H1 (cell line): ENCODE data around the gene GMPPA. TPM values are rescaled to one million over a fixed set of nuclear protein-coding genes. Genes with fewer than 3 reads are reported as not detected.

Experiments
- CTCF ChIA-PET: fragments of 300-600 bp; sonication (Branson Sonifier 250); formaldehyde crosslinking; loops from one replicate; lab custom pipeline; 2021; ENCODE audit not compliant: partially characterized antibody; lab: Charles Lee
- POLR2A ChIA-PET: fragments of 300-600 bp; sonication (Branson Sonifier 250); formaldehyde crosslinking; loops from one replicate; lab custom pipeline; 2021; ENCODE audit warnings: inconsistent platforms; ENCODE audit not compliant: partially characterized antibody; lab: Charles Lee
- DNase-seq, 2 experiments: peaks; one replicate each; pipeline versions ENCODE4 v3.0.0 to v3.0.0-alpha.2; 2010 to 2022; ENCODE audit warnings: low spot score in 2 of 2, low read depth in 1 of 2, mixed read lengths in 1 of 2
- FAIRE-seq: peaks from 2 replicates; lab custom pipeline; 2011; peaks lifted over from hg19 to GRCh38; lab: Jason Lieb, UNC
- H2AFZ ChIP-seq: 2 replicates; pipeline ENCODE4 v1.8.1; 2012; ENCODE audit warnings: low read length, inconsistent platforms
- H2AK5ac ChIP-seq: 2 replicates; pipeline ENCODE4 v1.6.1; 2013; ENCODE audit warnings: low read depth, low read length
- H2BK120ac ChIP-seq: replicated peaks from 2 replicates; pipeline ENCODE3; 2013; ENCODE audit warnings: low read depth, low read length, inconsistent platforms
- H2BK12ac ChIP-seq: 2 replicates; pipeline ENCODE4 v1.6.1; 2013; ENCODE audit warnings: low read depth, low read length
- H2BK15ac ChIP-seq: 2 replicates; pipeline ENCODE4 v1.6.1; 2013; ENCODE audit warnings: low read length
- H2BK20ac ChIP-seq: 2 replicates; pipeline ENCODE4 v1.6.1; 2013; ENCODE audit warnings: low read length
- H2BK5ac ChIP-seq: 2 replicates; pipeline ENCODE4 v1.6.1; 2013; ENCODE audit warnings: low read depth, low read length
- H3K14ac ChIP-seq: 2 replicates; pipeline ENCODE4 v1.6.1; 2013; ENCODE audit warnings: inconsistent platforms; ENCODE audit not compliant: insufficient read length
- H3K18ac ChIP-seq: 2 replicates; pipeline ENCODE4 v1.6.1; 2013; ENCODE audit warnings: low read length; ENCODE audit errors: extremely low read depth
- H3K23ac ChIP-seq: 2 replicates; pipeline ENCODE4 v1.6.1; 2013; ENCODE audit warnings: inconsistent platforms; ENCODE audit not compliant: insufficient read length
- H3K23me2 ChIP-seq: 2 replicates; pipeline ENCODE4 v1.6.1; 2013; ENCODE audit warnings: low read depth, low read length
- H3K27ac ChIP-seq: 2 replicates; pipeline ENCODE4 v1.6.1; 2011; ENCODE audit warnings: low read depth, low read length, inconsistent platforms
- H3K27me3 ChIP-seq, 4 experiments: replicated peaks in 1 of 4; 1 replicate in 1 of 4; 2 replicates in 3 of 4; pipeline versions ENCODE4 v1.6.1 to v1.8.1; 2011 to 2013; ENCODE audit warnings: low read length in 3 of 4, mild to moderate bottlenecking in 3 of 4, inconsistent platforms in 2 of 4, mixed read lengths in 2 of 4, moderate library complexity in 1 of 4; ENCODE audit not compliant: control insufficient read depth in 3 of 4, insufficient read depth in 3 of 4; ENCODE audit errors: extremely low read depth in 1 of 4
- H3K36me3 ChIP-seq, 4 experiments: 2 replicates each; pipeline versions ENCODE4 v1.6.1 to v1.8.1; 2011 to 2013; ENCODE audit warnings: mild to moderate bottlenecking in 4 of 4, low read length in 3 of 4, moderate library complexity in 2 of 4, control low read depth in 1 of 4, inconsistent platforms in 1 of 4; ENCODE audit not compliant: insufficient read depth in 4 of 4, control insufficient read depth in 2 of 4
- H3K4ac ChIP-seq: replicated peaks from 2 replicates; pipeline ENCODE3; 2013; ENCODE audit warnings: low read length, low read depth, mixed read lengths, inconsistent platforms; ENCODE audit not compliant: insufficient read length
- H3K4me1 ChIP-seq, 4 experiments: replicated peaks in 1 of 4; 1 replicate in 1 of 4; 2 replicates in 3 of 4; pipeline versions ENCODE4 v1.6.1 to v1.8.1; 2011 to 2013; ENCODE audit warnings: low read length in 3 of 4, inconsistent platforms in 2 of 4, mixed read lengths in 1 of 4; ENCODE audit not compliant: insufficient read depth in 4 of 4, control insufficient read depth in 3 of 4
- H3K4me2 ChIP-seq, 2 experiments: 2 replicates each; pipeline versions ENCODE4 v1.6.1 to v1.8.1; 2011 to 2013; ENCODE audit warnings: low read depth in 2 of 2, low read length in 2 of 2, control low read depth in 1 of 2, inconsistent platforms in 1 of 2, mild to moderate bottlenecking in 1 of 2; ENCODE audit not compliant: insufficient read depth in 1 of 2
- H3K4me3 ChIP-seq, 4 experiments: fragments of 200-600, 300-600 bp in 1 of 4; sonication (generic), shearing (Covaris generic), sonication (Bioruptor Twin) in 1 of 4; 2 replicates each; pipeline versions ENCODE4 v1.5.1 to v1.8.1; 2011 to 2016; ENCODE audit warnings: low read length in 4 of 4, low read depth in 3 of 4, control low read depth in 2 of 4, inconsistent platforms in 2 of 4, mild to moderate bottlenecking in 2 of 4, mixed read lengths in 1 of 4, moderate library complexity in 1 of 4; ENCODE audit not compliant: insufficient read depth in 2 of 4; ENCODE audit errors: extremely low read depth in 1 of 4
- H3K56ac ChIP-seq: replicated peaks from 2 replicates; pipeline ENCODE3; 2013; ENCODE audit warnings: low read depth, mild to moderate bottlenecking, mixed read lengths, low read length, inconsistent platforms; ENCODE audit not compliant: insufficient read length
- H3K79me1 ChIP-seq: 2 replicates; pipeline ENCODE4 v1.6.1; 2013; ENCODE audit warnings: low read depth, low read length, control low read depth
- H3K79me2 ChIP-seq, 2 experiments: 2 replicates each; pipeline versions ENCODE4 v1.6.1 to v1.8.1; 2012 to 2013; ENCODE audit warnings: low read length in 2 of 2, mild to moderate bottlenecking in 2 of 2, inconsistent platforms in 1 of 2; ENCODE audit not compliant: insufficient read depth in 2 of 2, control insufficient read depth in 1 of 2
- H3K9ac ChIP-seq, 4 experiments: replicated peaks in 1 of 4; 1 replicate in 1 of 4; 2 replicates in 3 of 4; pipeline versions ENCODE4 v1.6.1 to v1.8.1; 2011 to 2013; ENCODE audit warnings: low read depth in 3 of 4, low read length in 3 of 4, control low read depth in 2 of 4, mild to moderate bottlenecking in 2 of 4, moderate library complexity in 2 of 4, inconsistent platforms in 1 of 4; ENCODE audit errors: extremely low read depth in 1 of 4
- H3K9me3 ChIP-seq, 2 experiments: 2 replicates each; pipeline versions ENCODE4 v1.6.1 to v1.8.1; 2012 to 2013; ENCODE audit warnings: mild to moderate bottlenecking in 2 of 2, moderate library complexity in 2 of 2, control low read depth in 1 of 2, inconsistent platforms in 1 of 2, low read depth in 1 of 2, low read length in 1 of 2, mixed read lengths in 1 of 2; ENCODE audit not compliant: insufficient read depth in 2 of 2
- H4K20me1 ChIP-seq, 2 experiments: replicated peaks in 1 of 2; 2 replicates each; pipeline versions ENCODE3 to v1.8.1; 2011 to 2013; ENCODE audit warnings: inconsistent platforms in 2 of 2, low read length in 2 of 2, mild to moderate bottlenecking in 1 of 2; ENCODE audit not compliant: insufficient read depth in 2 of 2, control insufficient read depth in 1 of 2
- H4K5ac ChIP-seq: 2 replicates; pipeline ENCODE4 v1.6.1; 2013; ENCODE audit warnings: low read length, low read depth, mixed read lengths, inconsistent platforms; ENCODE audit not compliant: insufficient read length
- H4K8ac ChIP-seq: 2 replicates; pipeline ENCODE4 v1.8.0; 2013; ENCODE audit warnings: mild to moderate bottlenecking, moderate library complexity, low read length, inconsistent platforms; ENCODE audit not compliant: insufficient read depth; ENCODE audit errors: extremely low read depth
- H4K91ac ChIP-seq: replicated peaks from 2 replicates; pipeline ENCODE3; 2013; ENCODE audit warnings: low read length, mixed read lengths, inconsistent platforms; ENCODE audit not compliant: insufficient read length
- CHD2 ChIP-seq: IDR thresholded peaks from 2 replicates; pipeline ENCODE4 v1.6.1; 2012; ENCODE audit warnings: low read length, improper control_type of control experiment
- CREB1 ChIP-seq: IDR thresholded peaks from 2 replicates; pipeline ENCODE4 v1.6.1; 2012; ENCODE audit warnings: inconsistent platforms
- EP300 ChIP-seq, 2 experiments: IDR thresholded peaks; 1 replicate in 1 of 2; 2 replicates in 1 of 2; pipeline ENCODE4 v1.6.1; 2011 to 2012; ENCODE audit warnings: low read depth in 2 of 2, low read length in 2 of 2, mild to moderate bottlenecking in 2 of 2, borderline replicate concordance in 1 of 2, inconsistent platforms in 1 of 2, moderate library complexity in 1 of 2
- FOSL1 ChIP-seq: IDR thresholded peaks from 2 replicates; pipeline ENCODE4 v1.6.1; 2011; ENCODE audit warnings: mild to moderate bottlenecking, low read depth, low read length, moderate library complexity; ENCODE audit not compliant: insufficient read depth
- SIN3A ChIP-seq, 2 experiments: IDR thresholded peaks in 1 of 2; conservative IDR thresholded peaks in 1 of 2; 2 replicates each; pipeline ENCODE4 v1.6.1; 2011 to 2012; ENCODE audit warnings: low read length in 2 of 2, improper control_type of control experiment in 1 of 2, low read depth in 1 of 2, mild to moderate bottlenecking in 1 of 2
- SIRT6 ChIP-seq: IDR thresholded peaks from one replicate; pipeline ENCODE4 v1.7.1; 2012; ENCODE audit warnings: low read length, inconsistent platforms
- SP1 ChIP-seq: IDR thresholded peaks from 2 replicates; pipeline ENCODE4 v1.6.1; 2011; ENCODE audit warnings: low read depth, low read length
- TCF12 ChIP-seq: IDR thresholded peaks from 2 replicates; pipeline ENCODE4 v1.6.1; 2011; ENCODE audit warnings: low read depth, mild to moderate bottlenecking, low read length
- USF2 ChIP-seq: IDR thresholded peaks from 2 replicates; pipeline ENCODE4 v1.6.1; 2011; ENCODE audit warnings: low read length, improper control_type of control experiment
- WGBS, 2 experiments: shearing (Covaris generic) in 1 of 2; methylation state at CpG; one replicate each; pipeline versions ENCODE4 v1.1.6 to v1.1.7; 2013 to 2015; ENCODE audit warnings: low lambda C conversion rate in 2 of 2, mixed read lengths in 2 of 2, inconsistent platforms in 1 of 2, low coverage in 1 of 2, missing lambda C conversion rate in 1 of 2; ENCODE audit not compliant: insufficient replicate concordance in 2 of 2, insufficient coverage in 1 of 2, insufficient read length in 1 of 2; ENCODE audit errors: extremely low coverage in 1 of 2, missing lambda C conversion rate in 1 of 2; 5-methylcytosine and 5-hydroxymethylcytosine counted together
- polyA plus RNA-seq, 7 experiments: library from polyadenylated mRNA; depleted of rRNA in 3 of 7; stranded (reverse) in 5 of 7; unstranded in 2 of 7; fragments of >200 nt in 5 of 7; fragments of 200-250 nt in 2 of 7; gene quantifications; 1 replicate in 5 of 7; 2 replicates in 1 of 7; 4 replicates in 1 of 7; pipeline versions ENCODE4 v1.2.1 to v1.2.3, GENCODE V29; 2011 to 2013; ENCODE audit warnings: missing spikeins in 2 of 7, mixed read lengths in 2 of 7
- total RNA-seq: library from RNA; stranded (reverse); fragmentation: NEBNext Ultra II Directional; extraction: Animal tissue kit (Norgen Biotek cat#: 25700); gene quantifications from 2 replicates; pipeline ENCODE4 v1.2.1, GENCODE V29; 2021
- TF ChIP-seq, protein P1 (sequence below), 3 experiments: IDR thresholded peaks; 1 replicate in 2 of 3; 2 replicates in 1 of 3; pipeline versions ENCODE4 v1.5.1 to v1.6.1; 2011; ENCODE audit warnings: low read length in 3 of 3, mild to moderate bottlenecking in 3 of 3, inconsistent platforms in 2 of 3, low read depth in 1 of 3, moderate library complexity in 1 of 3; ENCODE audit not compliant: insufficient read depth in 1 of 3; ENCODE audit errors: control extremely low read depth in 1 of 3

The GMPPA gene
- total and polyA plus RNA-seq, 2 of the 8 experiments (the other 6 are each of a cell fraction or from before 2014, with no cell fraction given): 34.3 to 98.8 TPM

GRCh38 chr2:219527076-219527394, 28.3 kb downstream of the GMPPA start:
- Histone ChIP-seq H3K4me1 (peaks cover 0 to 20% (median 10%) of the 10 kb centered on the region in 4 experiments; a peak in 6 of 7 replicates), H3K4me2 (no peak overlapping the region)
- TF ChIP-seq SIRT6: no peak
- no peak for TF ChIP-seq SIN3A (conservative IDR thresholded peaks at IDR 0.05 in 1 of 2, IDR thresholded peaks at IDR 0.05 in 1 of 2; ENCODE audit: low read depth in 1 of 2, low read length in 2 of 2)
- no peak for TF ChIP-seq EP300 (IDR thresholded peaks at IDR 0.05; ENCODE audit: borderline replicate concordance in 1 of 2, low read depth in 2 of 2, low read length in 2 of 2)
- no peak for TF ChIP-seq SP1
- TF ChIP-seq CHD2: no peak
- no peak for TF ChIP-seq FOSL1
- TF ChIP-seq, protein P1, sequence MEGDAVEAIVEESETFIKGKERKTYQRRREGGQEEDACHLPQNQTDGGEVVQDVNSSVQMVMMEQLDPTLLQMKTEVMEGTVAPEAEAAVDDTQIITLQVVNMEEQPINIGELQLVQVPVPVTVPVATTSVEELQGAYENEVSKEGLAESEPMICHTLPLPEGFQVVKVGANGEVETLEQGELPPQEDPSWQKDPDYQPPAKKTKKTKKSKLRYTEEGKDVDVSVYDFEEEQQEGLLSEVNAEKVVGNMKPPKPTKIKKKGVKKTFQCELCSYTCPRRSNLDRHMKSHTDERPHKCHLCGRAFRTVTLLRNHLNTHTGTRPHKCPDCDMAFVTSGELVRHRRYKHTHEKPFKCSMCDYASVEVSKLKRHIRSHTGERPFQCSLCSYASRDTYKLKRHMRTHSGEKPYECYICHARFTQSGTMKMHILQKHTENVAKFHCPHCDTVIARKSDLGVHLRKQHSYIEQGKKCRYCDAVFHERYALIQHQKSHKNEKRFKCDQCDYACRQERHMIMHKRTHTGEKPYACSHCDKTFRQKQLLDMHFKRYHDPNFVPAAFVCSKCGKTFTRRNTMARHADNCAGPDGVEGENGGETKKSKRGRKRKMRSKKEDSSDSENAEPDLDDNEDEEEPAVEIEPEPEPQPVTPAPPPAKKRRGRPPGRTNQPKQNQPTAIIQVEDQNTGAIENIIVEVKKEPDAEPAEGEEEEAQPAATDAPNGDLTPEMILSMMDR (IDR thresholded peaks at IDR 0.05; ENCODE audit: control extremely low read depth in 1 of 3, insufficient read depth in 1 of 3, low read depth in 1 of 3, low read length in 3 of 3): no peak
- no peak for TF ChIP-seq USF2
- no peak for TF ChIP-seq TCF12
- TF ChIP-seq CREB1: no peak

More at GRCh38 chr2:219527076-219527394, 28.3 kb downstream of the GMPPA start:
- no peaks in the 10 kb centered on the region for H3K9me3 ChIP-seq
- no peaks in the 10 kb centered on the region for H3K36me3 ChIP-seq
- no peak overlapping the region for H2BK120ac ChIP-seq
- no peak overlapping the region for H3K4me3 ChIP-seq
- H3K23me2 ChIP-seq: peaks cover 2% of the 10 kb centered on the region; the same call in 1 of the 2 replicates
- no peak overlapping the region for H3K27ac ChIP-seq
- H2BK20ac ChIP-seq: no peak overlapping the region
- H3K23ac ChIP-seq: no peak overlapping the region
- no peak for FAIRE-seq
- no peak overlapping the region for H4K8ac ChIP-seq
- ChIA-PET CTCF (interaction anchor here (0.8 to 113.1 kb wide), 15 partner anchors 5 to 469 kb away, joined by 3 to 7248 read pairs (median 5); partner anchors contain the start of genes ASIC4, CHPF, DES and GMPPA), POLR2A (interaction anchor here (0.6 to 3.8 kb wide), 11 partner anchors 11 to 310 kb away, joined by 3 to 14 read pairs (median 3); partner anchors contain the start of genes CHPF and TMEM198)
- H3K14ac ChIP-seq: no peak overlapping the region
- peak overlapping the region; percentile 33; the same call in 1 of the 2 replicates for H2BK12ac ChIP-seq
- no peaks in the 10 kb centered on the region for H4K20me1 ChIP-seq
- no peaks in the 10 kb centered on the region for H3K79me2 ChIP-seq
- peak overlapping the region; percentile 95; the same call in 1 of the 2 replicates for H2BK15ac ChIP-seq
- H3K9ac ChIP-seq: no peak overlapping the region
- H4K91ac ChIP-seq: no peak overlapping the region
- H3K56ac ChIP-seq: no peak overlapping the region
- H3K79me1 ChIP-seq: no peaks in the 10 kb centered on the region
- 88% methylated on average over 6 of the region's 6 CpGs; no CpG with 5 or more reads in 1 of the 2 experiments for WGBS, 2 experiments
- no peak overlapping the region for H3K4ac ChIP-seq
- no peak overlapping the region; the same call in 1 of the 2 replicates for H2AK5ac ChIP-seq
- no peak for DNase-seq
- H3K18ac ChIP-seq: no peak overlapping the region
- H4K5ac ChIP-seq: no peak overlapping the region
- peaks cover 0 to 24% (median 12%) of the 10 kb centered on the region in 4 experiments; a peak in 6 of 7 replicates for H3K27me3 ChIP-seq
- H2BK5ac ChIP-seq: no peak overlapping the region
- H2AFZ ChIP-seq: no peak overlapping the region
